ENCODE measurements around the gene HNF4A.

DNA sequence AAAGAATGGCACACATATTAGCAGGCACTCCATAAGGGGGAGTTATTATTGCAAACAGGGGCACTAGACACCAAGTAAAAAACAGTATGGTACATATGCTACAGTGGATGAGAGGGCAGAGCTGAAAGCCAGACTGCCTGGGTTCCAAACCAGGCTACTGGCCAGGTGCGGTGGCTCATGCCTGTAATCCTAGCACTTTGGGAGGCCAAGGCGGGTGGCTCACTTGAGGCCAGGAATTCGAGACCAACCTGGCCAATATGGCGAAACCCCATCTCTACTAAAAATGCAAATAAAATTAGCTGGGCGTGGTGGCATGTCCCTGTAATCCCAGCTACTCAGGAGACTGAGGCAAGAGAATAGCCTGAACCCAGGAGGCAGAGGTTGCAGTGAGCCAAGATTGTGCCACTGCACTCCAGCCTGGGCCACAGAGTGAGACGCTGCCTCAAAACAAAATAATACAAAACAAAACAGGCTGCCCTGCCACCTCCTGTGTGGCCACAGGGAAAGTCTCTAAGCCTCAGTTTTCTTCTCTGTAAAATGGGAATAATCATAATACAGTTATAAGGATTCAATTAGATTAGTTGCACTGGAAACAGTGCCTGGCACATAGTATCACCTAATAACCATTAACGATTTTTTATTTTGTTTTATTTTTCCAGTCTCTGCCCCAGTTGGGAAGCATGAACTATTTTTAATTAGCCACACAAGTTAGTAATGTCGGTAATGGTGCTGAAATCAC, 112.7 kb downstream of the HNF4A start:
- TF ChIP-seq, protein P1, sequence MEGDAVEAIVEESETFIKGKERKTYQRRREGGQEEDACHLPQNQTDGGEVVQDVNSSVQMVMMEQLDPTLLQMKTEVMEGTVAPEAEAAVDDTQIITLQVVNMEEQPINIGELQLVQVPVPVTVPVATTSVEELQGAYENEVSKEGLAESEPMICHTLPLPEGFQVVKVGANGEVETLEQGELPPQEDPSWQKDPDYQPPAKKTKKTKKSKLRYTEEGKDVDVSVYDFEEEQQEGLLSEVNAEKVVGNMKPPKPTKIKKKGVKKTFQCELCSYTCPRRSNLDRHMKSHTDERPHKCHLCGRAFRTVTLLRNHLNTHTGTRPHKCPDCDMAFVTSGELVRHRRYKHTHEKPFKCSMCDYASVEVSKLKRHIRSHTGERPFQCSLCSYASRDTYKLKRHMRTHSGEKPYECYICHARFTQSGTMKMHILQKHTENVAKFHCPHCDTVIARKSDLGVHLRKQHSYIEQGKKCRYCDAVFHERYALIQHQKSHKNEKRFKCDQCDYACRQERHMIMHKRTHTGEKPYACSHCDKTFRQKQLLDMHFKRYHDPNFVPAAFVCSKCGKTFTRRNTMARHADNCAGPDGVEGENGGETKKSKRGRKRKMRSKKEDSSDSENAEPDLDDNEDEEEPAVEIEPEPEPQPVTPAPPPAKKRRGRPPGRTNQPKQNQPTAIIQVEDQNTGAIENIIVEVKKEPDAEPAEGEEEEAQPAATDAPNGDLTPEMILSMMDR (IDR thresholded peaks at IDR 0.05; ENCODE audit: low read depth, low read length), result no peak
- TF ChIP-seq MYC (IDR thresholded peaks at IDR 0.05; ENCODE audit: low read depth, low read length) (no peak), POLR2A (IDR thresholded peaks at IDR 0.05; ENCODE audit: extremely low read depth, insufficient read length) (no peak)

All from NB4 (cell line).